Heart right ventricle (tissue), 16 donors: Measurements from ENCODE around the gene ALDH1A1. TPM values are rescaled to one million over a fixed set of nuclear protein-coding genes. Genes with fewer than 3 reads are reported as not detected.

Source experiments
- ATAC-seq, 8 donors: fragments of 200-7000 bp; cut with Tn5 transposase; one replicate each; pipeline ENCODE4 v1.9.1; 2020; ENCODE audit warnings: mild to moderate bottlenecking in 8 of 8, moderate library complexity in 8 of 8, moderate number of reproducible peaks in 1 of 8
- DNase-seq, 2 donors: peaks; one replicate each; pipeline ENCODE4 v3.0.0-alpha.2; 2020
- H3K27ac ChIP-seq, 10 donors: fragments of 200-600 bp; sonication (generic) in 2 of 10; one replicate each; pipeline versions ENCODE4 v1.5.0 to v1.8.0; 2020 to 2022; ENCODE audit warnings: mild to moderate bottlenecking in 3 of 10
- H3K27me3 ChIP-seq, 7 donors: fragments of 200-600 bp; one replicate each; pipeline ENCODE4 v1.8.0; 2021 to 2022; ENCODE audit warnings: mild to moderate bottlenecking in 2 of 7
- H3K36me3 ChIP-seq, 9 donors: fragments of 200-600 bp; sonication (generic) in 1 of 9; one replicate each; pipeline versions ENCODE4 v1.5.0 to v1.8.0; 2020 to 2022; ENCODE audit warnings: mild to moderate bottlenecking in 2 of 9
- H3K4me1 ChIP-seq, 9 donors: fragments of 200-600 bp; sonication (generic) in 1 of 9; one replicate each; pipeline versions ENCODE4 v1.5.0 to v1.8.0; 2020 to 2022; ENCODE audit warnings: mild to moderate bottlenecking in 4 of 9
- H3K4me3 ChIP-seq, 10 donors: fragments of 200-600 bp; sonication (generic) in 2 of 10; one replicate each; pipeline versions ENCODE4 v1.5.0 to v1.8.0; 2020 to 2022; ENCODE audit warnings: mild to moderate bottlenecking in 7 of 10, moderate library complexity in 2 of 10
- H3K9me3 ChIP-seq, 11 donors: fragments of 200-600 bp in 10 of 11; sonication (generic) in 2 of 11; one replicate each; pipeline versions ENCODE4 v1.5.0 to v1.8.0; 2013 to 2022; ENCODE audit warnings: mild to moderate bottlenecking in 2 of 11, control low read depth in 1 of 11, moderate library complexity in 1 of 11
- CTCF ChIP-seq, 9 donors: fragments of 200-600 bp; sonication (generic) in 2 of 9; IDR thresholded peaks; one replicate each; pipeline versions ENCODE4 v1.5.0 to v1.8.0; 2021 to 2022; ENCODE audit warnings: antibody characterized with exemption in 9 of 9, mild to moderate bottlenecking in 5 of 9, moderate library complexity in 1 of 9
- WGBS, 2 donors: extraction: QIAGEN DNeasy Blood & Tissue Kit; methylation state at CpG; one replicate each; pipeline ENCODE4 v1.1.7; 2013; ENCODE audit warnings: inconsistent platforms in 1 of 2; 5-methylcytosine and 5-hydroxymethylcytosine counted together
- intact Hi-C, 10 donors: fragments of 100-400 bp; cut with DNase I; formaldehyde crosslinking; loops; one replicate each; pipeline versions ENCODE4 v1.11.1 to v1.14.2; 2022
- polyA plus RNA-seq, 2 donors: library from polyadenylated mRNA; stranded (reverse); fragments of 200-250 nt; gene quantifications; one replicate each; pipeline ENCODE4 v1.2.3, GENCODE V29; 2013
- total RNA-seq, 10 donors: library from RNA; stranded (reverse); fragmentation: NEBNext Ultra II Directional in 3 of 10; extraction: Animal tissue kit (Norgen Biotek cat#: 25700) in 3 of 10; gene quantifications; one replicate each; pipeline versions ENCODE4 v1.2.1 to v1.2.4, GENCODE V29; 2021 to 2023
- donor health status: Arrhythmogenic right ventricular cardiomyopathy.
- donor health status: ischemic (EF 13 %, LVEDD 7.1; RV severe dilation, severe dysfunction).
- donor health status: healthy with polysubstance abuse.
- donor health status: DM: no; HTN: yes; CAD: no.
- donor health status: DM: no; HTN: no; CAD: no.
- donor health status: ischemic (EF 25% LVEDD 6.9; RV normal size, moderate dysfunction).
- donor health status: ischemic (EF 25% LVEDD 5.7; RV mildly dilated, moderate dysfunction).
- donor health status: healthy.
- donor health status: DM: yes; HTN: yes; CAD: no.
- donor health status: Ischemic cardiomyopathy.
- donor health status: ischemic (EF 35%, LVEDD 5.7; RV mildly dilated, moderate dysfunction).
- donor health status: nonischemic (EF 11% LVEDD 7.7; RV severe dilation, severe dysfunction).
- donor health status: DM: yes; HTN: yes; CAD: no.
- donor health status: PGD.
- donor health status: ischemic (EF 29% LVEDD 5.4; RV normal size, mild dysfunction).
- donor health status: nonischemic (EF 23%, LVEDD 6.1; RV moderate dilation, normal function).

Gene ALDH1A1
- total and polyA plus RNA-seq, 12 donors = 4.3 to 32.8 (median 11.1) TPM

- Histone ChIP-seq H3K4me3 (no peak overlapping the region), H3K4me1 (peaks cover 0 to 2% (median 0%) of the 10 kb centered on the region in 9 donors), H3K27me3 (no peaks in the 10 kb centered on the region), H3K27ac (no peak overlapping the region), H3K36me3 (no peaks in the 10 kb centered on the region), H3K9me3 (no peaks in the 10 kb centered on the region)
- intact Hi-C loops = no loop called here
- TF ChIP-seq CTCF (IDR thresholded peaks at IDR 0.05) = no peak
- ATAC-seq (no peak), DNase-seq (no peak)
- 80 to 82% methylated on average over 2 of the region's 2 CpGs for WGBS, 2 donors
These were observed 64.8 kb downstream of the ALDH1A1 start for GRCh38 chr9:72888067-72888466.

- no peak overlapping the region for H3K4me3 ChIP-seq
- 96 to 100% methylated on average over 1 of the region's 1 CpG for WGBS, 2 donors
- no peaks in the 10 kb centered on the region for H3K9me3 ChIP-seq
- H3K27me3 ChIP-seq = no peaks in the 10 kb centered on the region
- no peaks in the 10 kb centered on the region for H3K36me3 ChIP-seq
- H3K4me1 ChIP-seq = peaks cover 0 to 18% (median 0%) of the 10 kb centered on the region in 9 donors
- no peak overlapping the region for H3K27ac ChIP-seq
- intact Hi-C loops = no loop called here
- DNase-seq = no peak
- no peak for ATAC-seq
- no peak for TF ChIP-seq CTCF (IDR thresholded peaks at IDR 0.05)
These were observed 66.5 kb downstream of the ALDH1A1 start for GRCh38 chr9:72886386-72886785.

GRCh38 chr9:72884508-72884907 lies 68.3 kb downstream of the ALDH1A1 start:
- DNase-seq = no peak
- Histone ChIP-seq H3K4me1 (peaks cover 0 to 19% (median 0%) of the 10 kb centered on the region in 9 donors), H3K27ac (no peak overlapping the region), H3K27me3 (no peaks in the 10 kb centered on the region), H3K4me3 (no peak overlapping the region), H3K36me3 (no peaks in the 10 kb centered on the region), H3K9me3 (no peaks in the 10 kb centered on the region)
- no peak for TF ChIP-seq CTCF (IDR thresholded peaks at IDR 0.05)
- intact Hi-C loops = no loop called here
- no peak for ATAC-seq
- WGBS, 2 donors = 71 to 78% methylated on average over 1 of the region's 1 CpG

GRCh38 chr9:72883875-72884274 lies 69.0 kb downstream of the ALDH1A1 start:
- Histone ChIP-seq H3K27me3 (no peaks in the 10 kb centered on the region), H3K9me3 (peaks cover 0 to under 1% (median 0%) of the 10 kb centered on the region in 11 donors), H3K36me3 (no peaks in the 10 kb centered on the region), H3K27ac (no peak overlapping the region), H3K4me3 (no peak overlapping the region), H3K4me1 (peaks cover 0 to 19% (median 0%) of the 10 kb centered on the region in 9 donors)
- WGBS, 2 donors = 81 to 93% methylated on average over 3 of the region's 3 CpGs
- no peak for TF ChIP-seq CTCF (IDR thresholded peaks at IDR 0.05)
- ATAC-seq (no peak), DNase-seq (no peak)
- intact Hi-C loops = no loop called here
